Activated naive CD4-positive, alpha-beta T cell treated with Interleukin-2 at 50 U/mL for 16 hours (primary cell): ENCODE results near the gene SEL1L3.

Experiments
- DNase-seq: peaks from one replicate; pipeline ENCODE4 v3.0.0-alpha.2; 2020

The SEL1L3 gene

DNA sequence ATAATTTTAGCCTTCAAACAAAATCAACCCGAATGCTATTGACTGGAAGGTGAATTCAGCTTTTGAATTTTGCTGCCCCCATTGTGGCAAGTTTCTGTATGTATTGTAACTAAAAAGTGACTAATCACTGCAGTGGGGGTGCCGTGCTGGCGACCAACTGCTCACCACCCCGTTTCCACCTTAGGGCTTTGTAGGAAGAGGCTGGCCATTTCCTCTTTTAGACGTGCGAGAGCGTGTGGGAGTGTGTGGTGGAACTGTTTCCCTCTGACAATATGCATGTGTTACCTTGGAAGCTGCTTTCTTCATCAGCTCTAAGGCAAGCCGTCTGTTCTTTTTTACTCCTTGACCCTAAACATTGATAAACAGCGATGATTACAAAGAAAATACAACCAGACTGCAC lies 78.8 kb downstream of the SEL1L3 start:
- DNase-seq, result no peak

GRCh38 chr4:25783126-25783525 lies 79.7 kb downstream of the SEL1L3 start:
- DNase-seq, result no peak

DNA sequence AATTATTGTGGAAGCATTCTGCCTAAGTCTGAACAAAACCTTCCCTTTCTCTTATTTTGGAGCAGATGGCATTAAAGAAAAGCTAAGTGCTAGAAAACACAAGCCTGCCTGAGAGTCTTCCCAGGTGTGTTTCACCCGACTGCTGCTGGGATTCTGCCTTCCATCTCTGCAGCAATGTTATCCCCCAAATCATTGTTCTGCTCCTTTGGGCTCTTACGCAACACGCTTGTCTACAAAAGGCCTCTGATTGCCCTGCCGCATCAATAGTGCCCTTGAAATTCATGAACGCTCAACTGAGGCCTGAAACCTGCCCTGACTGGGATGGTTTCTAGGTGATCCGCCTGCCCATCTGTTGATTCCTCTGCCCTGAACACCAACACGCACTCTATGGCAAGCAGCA lies 80.3 kb downstream of the SEL1L3 start:
- no peak for DNase-seq

GRCh38 chr4:25779021-25779420 lies 83.8 kb downstream of the SEL1L3 start:
- DNase-seq, result no peak

GRCh38 chr4:25776795-25777194 lies 86.0 kb downstream of the SEL1L3 start:
- DNase-seq, result no peak

DNA sequence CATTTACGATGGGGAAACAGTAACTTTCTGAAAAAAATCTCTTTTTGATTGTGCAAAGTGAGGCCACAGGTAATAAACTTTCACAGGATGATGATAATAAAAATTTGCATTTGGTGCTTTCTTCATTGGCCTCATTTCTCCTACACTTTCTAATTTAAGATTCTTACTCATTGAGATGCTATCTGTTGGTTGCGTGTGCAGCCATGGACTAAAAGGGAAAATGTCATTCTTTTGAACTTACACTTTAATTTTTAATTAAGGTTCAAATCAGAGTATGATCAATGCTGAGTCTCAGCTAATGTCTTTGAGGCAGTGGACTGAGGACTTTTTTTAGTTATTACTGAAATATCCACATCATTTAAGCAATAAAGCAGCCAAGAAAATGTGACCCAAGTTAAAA lies 87.6 kb downstream of the SEL1L3 start:
- DNase-seq, result no peak

GRCh38 chr4:25773358-25773757 lies 89.4 kb downstream of the SEL1L3 start:
- no peak for DNase-seq

- DNase-seq, result no peak
These were observed 91.1 kb downstream of the SEL1L3 start for GRCh38 chr4:25771672-25772071.

- DNase-seq, result no peak
These were observed 91.9 kb downstream of the SEL1L3 start for GRCh38 chr4:25770847-25771246.

DNA sequence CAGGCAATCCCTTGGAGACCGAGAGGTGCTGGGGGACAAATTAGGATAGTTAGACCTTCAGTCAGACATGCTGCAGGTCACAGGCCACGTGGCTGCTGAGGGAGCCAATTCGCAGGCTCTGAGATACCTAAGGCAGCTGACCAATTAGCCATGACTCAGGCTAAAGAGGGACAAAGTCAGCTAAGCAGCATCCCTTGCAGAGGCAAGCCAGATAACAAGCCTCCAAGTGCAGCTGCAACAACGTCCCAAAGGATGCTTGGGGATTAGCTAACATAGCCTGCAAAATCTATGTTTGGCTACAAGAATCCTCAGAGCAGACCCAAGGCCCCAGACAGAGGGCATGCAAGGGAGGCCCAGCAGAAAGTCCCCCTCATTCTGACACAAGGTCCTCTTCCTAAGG lies 93.5 kb downstream of the SEL1L3 start:
- no peak for DNase-seq

DNA sequence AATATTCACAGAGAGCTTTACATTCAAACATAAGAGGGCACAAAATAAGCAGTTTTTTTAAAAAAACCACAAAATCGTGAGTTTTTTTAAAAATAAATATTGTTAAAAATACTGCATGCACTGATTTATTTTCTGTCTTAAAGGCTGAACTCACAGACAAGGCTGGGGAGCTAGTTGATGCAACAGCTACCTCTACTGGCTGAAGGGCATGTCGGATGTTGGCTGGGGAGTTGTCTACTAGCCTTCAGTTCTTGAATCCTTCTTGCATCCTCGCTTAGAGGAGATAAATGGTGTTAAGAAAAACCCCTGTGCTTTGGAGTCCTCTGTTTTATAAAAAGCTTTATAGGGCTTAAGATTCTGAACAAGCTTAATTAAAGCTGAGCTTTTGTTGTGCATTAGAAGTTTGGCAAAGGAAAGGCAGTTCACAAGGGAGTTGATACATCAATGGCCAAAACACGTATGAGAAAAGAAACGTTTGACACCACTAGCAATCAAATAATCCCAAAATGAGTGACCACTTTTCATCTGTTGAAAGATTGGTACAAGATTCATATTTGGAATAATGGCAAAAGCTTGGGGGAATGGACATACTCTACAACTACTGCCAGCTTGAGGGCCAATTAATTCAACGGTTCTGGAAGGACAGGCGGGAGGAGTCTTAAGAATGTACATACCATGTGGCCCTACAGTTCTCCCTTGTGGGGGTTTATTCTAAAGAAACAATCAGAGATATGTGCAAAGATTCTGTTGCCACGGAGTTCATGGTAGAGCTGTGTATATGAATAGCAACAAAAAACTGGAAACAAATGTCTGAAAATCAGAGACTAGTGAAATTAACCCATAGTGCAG lies 94.7 kb downstream of the SEL1L3 start:
- DNase-seq, result no peak

- DNase-seq, result no peak
These were observed 102.2 kb downstream of the SEL1L3 start for GRCh38 chr4:25760518-25761157.

- no peak for DNase-seq
These were observed 102.7 kb downstream of the SEL1L3 start for GRCh38 chr4:25760048-25760447.

DNA sequence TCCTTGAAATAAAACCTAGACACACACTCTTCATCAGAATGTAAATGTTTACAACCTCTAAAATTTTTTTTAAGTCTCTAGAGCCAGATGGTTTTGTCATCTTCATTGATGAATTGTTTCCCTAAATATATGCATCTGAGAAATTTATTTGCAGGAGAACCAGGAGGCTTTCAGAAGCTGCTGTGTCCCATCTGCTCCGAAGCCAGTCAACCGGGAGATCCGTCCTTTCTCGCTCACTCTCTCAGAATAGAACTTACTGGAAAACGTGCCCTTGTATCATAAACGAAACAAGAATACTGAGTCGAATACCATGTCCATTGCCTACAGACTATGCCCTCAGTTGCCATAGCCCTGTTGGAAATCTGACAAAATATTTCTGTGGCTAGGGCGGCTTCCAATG lies 103.7 kb downstream of the SEL1L3 start:
- no peak for DNase-seq

- no peak for DNase-seq
These were observed 105.3 kb downstream of the SEL1L3 start for GRCh38 chr4:25757452-25757851.

DNA sequence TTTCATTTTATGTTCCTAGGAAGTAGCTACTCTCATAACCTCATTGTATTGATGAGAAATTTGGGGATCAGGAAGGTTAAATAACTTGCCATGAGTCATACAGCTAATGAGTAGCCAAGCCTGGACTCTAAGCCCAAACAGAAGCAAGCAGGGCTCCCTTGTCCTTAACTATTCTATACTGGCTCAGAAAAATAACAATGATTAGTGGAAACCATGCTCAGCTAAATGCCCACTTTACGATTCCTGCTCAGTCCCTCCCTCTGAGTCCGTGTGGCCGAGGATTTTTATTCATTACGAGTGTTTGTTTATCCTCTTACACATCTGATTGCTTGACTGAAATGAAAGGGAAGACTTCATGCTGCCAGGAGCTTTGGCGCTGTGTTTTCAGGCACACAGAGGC lies 106.3 kb downstream of the SEL1L3 start:
- no peak for DNase-seq

- DNase-seq, result no peak
These were observed 106.9 kb downstream of the SEL1L3 start for GRCh38 chr4:25755911-25756310.

- no peak for DNase-seq
These were observed 109.5 kb downstream of the SEL1L3 start for GRCh38 chr4:25753239-25753638.

- no peak for DNase-seq
These were observed 111.9 kb downstream of the SEL1L3 start for GRCh38 chr4:25750874-25751273.

- no peak for DNase-seq
These were observed 113.5 kb downstream of the SEL1L3 start for GRCh38 chr4:25749150-25749794.

- DNase-seq, result no peak
These were observed 118.8 kb downstream of the SEL1L3 start for GRCh38 chr4:25743971-25744370.

GRCh38 chr4:25729564-25729963 lies 133.2 kb downstream of the SEL1L3 start:
- no peak for DNase-seq

DNA sequence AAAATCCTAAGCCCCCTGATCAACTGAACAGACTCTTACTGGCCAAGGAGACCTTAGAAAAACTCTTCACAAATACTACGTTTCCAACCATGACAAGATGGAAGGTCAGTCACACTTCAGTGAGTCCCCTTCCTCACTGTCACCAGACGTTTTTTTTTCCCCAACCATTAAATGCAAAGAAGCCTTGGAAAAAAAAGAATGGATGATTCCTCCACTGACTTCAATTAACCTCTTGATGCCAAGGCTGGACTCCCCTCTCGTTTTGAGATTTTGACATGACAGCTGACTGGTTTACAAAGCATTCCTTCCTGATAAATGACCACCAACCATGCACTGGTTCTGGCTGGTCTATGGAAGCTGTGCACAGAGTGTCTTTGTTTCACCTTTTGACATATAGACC lies 133.9 kb downstream of the SEL1L3 start:
- DNase-seq, result no peak
